GM21528 (cell line): ENCODE measurements around the gene NFATC4.
"Not testable (repeated sequence)": the region's sequence is repeated elsewhere in the genome, so short reads cannot be mapped to it uniquely, and the experiment has no call there.

Source experiments
- ATAC-seq: cut with Tn5 transposase; IDR thresholded peaks from one replicate; pipeline ENCODE4 v1.9.1; 2021; ENCODE audit warnings: mild to moderate bottlenecking, moderate library complexity; ENCODE audit not compliant: unreplicated experiment, low FRiP score

The NFATC4 gene

GRCh38 chr14:24367514-24368211, at the start of gene NFATC4:
TSS of gene NFATC4 (plus strand) at chr14:24368184. CDS start at chr14:24368341, 157 bp downstream.
- peak; percentile 5 for ATAC-seq

DNA sequence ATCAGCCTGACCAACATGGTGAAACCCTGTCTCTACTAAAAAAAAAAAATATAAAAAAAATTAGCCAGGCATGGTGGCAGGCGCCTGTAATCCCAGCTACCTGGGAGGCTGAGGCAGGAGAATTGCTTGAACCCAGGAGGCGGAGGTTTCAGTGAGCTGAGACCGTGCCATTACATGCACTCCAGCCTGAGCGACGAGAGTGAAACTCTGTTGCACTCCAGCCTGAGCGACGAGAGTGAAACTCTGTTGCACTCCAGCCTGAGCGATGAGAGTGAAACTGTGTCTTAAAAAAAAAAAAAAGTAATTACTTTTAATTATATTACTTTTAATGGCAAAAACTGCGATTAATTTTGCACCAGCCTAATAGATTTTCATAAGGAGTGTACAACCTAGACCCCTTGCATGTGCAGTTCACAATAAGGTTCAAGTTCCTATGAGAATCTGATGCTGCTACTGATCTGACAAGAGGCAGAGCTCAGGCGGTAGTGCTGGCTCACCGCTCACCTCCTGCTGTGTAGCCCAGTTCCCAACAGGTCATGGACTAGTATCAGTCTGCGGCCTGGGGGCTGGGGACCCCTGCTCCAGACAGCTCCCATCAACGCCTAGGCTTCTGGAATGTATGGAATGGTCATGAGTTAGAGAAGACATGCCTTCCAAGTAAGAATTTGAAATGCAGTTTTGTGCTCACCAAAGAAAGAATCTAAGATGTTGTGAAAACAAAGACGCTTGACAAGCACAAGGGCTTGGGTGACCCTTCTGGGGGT, 46.6 kb upstream of the NFATC4 start:
- no peak for ATAC-seq

DNA sequence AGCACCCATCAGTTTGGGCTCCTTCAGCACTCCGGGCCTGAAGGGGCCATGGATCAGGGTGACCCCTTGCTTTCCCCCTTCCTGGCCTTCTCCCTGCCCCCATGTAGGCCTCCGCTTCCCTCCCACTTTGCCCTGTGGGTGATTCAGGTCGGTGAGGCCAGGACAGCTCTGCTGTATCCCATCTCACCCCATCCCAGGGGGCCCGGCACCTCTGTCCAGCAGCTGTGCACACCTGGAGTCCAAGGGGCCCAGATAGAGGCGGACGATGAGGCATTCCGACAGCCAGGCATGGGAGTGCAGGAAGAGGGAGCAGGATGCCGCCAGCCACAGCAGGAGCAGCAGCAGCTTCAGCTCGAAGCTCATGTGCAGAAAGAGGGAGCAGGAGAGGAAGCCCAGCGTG, 45.3 kb upstream of the NFATC4 start:
- ATAC-seq = no peak

GRCh38 chr14:24323341-24323740, 44.6 kb upstream of the NFATC4 start:
- no peak for ATAC-seq

- ATAC-seq = no peak
Measured at GRCh38 chr14:24324024-24324423, 44.0 kb upstream of the NFATC4 start.

GRCh38 chr14:24325041-24325530, 42.9 kb upstream of the NFATC4 start:
- no peak for ATAC-seq

- ATAC-seq = no peak
Measured at GRCh38 chr14:24325963-24326362, 42.0 kb upstream of the NFATC4 start.

DNA sequence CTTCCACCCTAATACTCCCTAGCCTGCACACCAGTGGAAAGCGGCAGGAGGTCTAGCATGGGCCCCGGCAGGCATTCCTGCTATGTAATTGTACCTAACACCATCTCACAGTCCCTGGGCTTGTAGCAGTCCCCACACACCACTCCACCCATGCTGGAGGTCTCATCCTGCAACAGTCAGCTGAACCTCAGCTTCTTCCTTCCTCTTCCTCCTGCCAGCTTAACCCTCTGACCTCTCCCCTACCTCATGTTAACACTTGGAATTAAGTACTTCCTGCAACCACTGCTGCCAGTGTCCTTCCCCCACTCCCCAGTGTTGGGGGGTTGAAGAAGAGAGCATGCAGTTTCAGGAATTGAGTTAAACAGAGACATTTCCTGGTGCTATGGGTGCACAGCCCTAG, 40.7 kb upstream of the NFATC4 start:
- no peak for ATAC-seq

- ATAC-seq = not testable (repeated sequence)
Measured at GRCh38 chr14:24327914-24328313, 40.1 kb upstream of the NFATC4 start.

DNA sequence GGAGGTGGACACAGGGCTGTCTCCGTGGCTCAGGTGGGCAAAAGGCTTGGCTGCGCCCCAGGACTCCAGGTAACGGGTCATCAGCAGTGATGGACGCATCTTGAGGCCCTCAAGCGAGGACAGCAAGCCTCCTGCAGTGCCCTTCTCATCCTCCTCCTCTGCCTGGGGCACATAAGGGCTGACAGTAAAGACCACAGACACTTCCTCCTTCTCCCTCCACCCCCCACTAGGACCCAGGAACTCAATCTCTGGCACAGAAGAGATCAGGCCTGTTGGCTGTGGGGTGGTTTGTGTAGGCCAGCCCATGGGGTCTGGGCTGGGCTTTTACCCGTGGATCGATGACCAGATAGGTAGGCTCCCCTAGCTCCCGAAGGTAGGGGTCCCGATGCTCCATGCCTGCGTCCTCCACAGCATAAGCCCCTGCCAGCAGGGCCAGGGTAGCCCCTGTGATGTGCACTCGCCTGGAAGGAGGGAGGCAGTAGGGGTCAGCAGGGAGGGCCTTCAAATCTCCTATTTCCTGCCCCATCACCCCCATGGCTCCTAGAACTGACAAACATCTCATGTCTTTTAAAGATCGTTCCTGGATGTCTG, 38.8 kb upstream of the NFATC4 start:
- ATAC-seq = no peak

DNA sequence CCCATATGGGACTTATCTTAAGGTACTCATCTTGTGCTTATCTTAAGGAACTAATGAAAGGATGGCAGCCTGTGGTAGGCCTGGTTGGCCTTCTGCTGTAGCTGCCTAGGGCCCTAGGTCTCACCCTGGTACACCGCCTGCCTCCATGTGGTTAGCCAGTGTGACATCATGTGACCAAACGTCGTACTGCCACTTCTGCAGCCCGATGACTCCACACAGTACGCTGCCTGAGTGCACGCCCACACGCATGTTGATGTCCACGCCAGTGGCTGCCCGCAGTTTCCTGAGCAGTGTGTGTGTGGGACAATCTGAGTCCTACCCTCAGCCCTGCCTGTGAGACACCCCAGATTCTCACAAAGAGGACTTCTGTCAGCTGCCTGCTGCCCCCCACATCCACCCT, 38.2 kb upstream of the NFATC4 start:
- ATAC-seq = no peak

GRCh38 chr14:24330973-24331674, 36.9 kb upstream of the NFATC4 start:
- ATAC-seq = no peak

DNA sequence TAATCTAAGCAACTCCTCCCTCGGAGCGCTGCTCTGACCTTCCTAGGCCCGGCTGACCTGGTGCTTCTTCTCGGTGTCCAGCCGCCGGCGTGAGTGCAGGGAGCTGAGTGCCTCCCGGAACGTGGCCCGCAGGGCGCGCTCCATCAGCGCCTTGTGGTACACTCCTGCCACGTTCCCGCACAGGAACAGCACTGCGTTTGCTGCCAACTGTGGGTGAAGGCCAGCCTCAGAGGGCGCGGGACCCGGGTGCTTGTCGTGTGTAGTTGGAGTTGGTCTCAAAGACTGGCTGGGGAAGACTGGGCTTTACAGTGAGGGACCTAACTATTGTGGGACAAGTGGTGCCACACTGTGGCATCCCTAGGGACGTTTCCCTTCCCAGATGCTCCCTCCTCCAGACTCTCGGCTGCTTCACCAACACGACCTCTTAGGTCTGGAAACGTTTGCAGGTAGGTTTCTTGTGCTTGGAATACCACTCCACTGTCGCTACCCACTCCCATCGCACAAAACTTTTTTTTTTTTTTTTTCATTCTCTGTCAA, 36.2 kb upstream of the NFATC4 start:
- ATAC-seq = no peak

GRCh38 chr14:24332268-24332993, 35.6 kb upstream of the NFATC4 start:
- ATAC-seq = peak; percentile 69

DNA sequence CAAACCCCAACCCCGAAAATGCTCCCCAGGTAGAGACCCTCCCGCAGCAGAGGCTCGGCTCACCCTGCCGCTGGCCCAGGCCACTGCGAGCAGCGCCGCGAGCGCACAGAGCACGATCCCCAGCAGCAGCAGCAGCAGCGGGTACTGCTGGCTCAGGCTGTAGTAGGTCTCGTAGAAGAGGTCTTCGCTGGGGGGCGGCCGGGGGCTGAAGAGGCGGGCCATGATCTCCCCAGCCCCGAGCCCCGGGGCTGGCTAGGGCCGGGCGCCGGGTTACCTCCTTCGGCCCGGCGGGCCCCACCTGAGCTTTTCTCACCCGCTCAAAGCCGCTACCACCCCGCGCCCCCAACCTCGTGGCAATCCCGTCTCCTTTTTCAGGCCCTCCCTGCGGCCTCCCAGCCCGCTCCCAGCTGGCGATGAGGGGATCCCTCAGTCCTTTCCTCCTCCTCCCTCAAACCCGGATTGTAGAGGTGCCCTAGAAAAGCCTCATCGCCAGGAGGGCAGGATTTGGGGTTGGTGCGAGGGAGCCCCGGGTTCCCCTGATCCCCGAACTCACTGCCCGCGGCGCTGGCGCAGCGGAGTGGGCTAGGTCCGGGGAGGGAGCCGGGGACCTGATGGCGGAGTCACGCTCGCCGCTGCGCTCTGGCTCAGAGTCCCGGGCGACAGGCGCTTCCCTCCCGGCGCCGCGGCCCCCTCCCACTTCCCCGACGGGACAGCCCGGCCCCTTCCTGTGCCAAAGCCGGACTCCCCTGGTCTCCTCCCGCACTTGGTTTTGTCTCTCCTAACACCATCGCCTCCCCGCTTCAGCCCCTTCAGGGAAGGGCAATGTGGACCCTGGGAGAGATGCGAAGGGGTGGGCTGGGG, 33.3 kb upstream of the NFATC4 start, which contains the start of gene ADCY4:
Gene ADCY4, minus strand, starts transcription at position 641 of the 861 bp plus-strand sequence. Its CDS starts 419 bp downstream, at position 222.
- ATAC-seq = no peak

- no peak for ATAC-seq
Measured at GRCh38 chr14:24335461-24336171, 32.4 kb upstream of the NFATC4 start.

DNA sequence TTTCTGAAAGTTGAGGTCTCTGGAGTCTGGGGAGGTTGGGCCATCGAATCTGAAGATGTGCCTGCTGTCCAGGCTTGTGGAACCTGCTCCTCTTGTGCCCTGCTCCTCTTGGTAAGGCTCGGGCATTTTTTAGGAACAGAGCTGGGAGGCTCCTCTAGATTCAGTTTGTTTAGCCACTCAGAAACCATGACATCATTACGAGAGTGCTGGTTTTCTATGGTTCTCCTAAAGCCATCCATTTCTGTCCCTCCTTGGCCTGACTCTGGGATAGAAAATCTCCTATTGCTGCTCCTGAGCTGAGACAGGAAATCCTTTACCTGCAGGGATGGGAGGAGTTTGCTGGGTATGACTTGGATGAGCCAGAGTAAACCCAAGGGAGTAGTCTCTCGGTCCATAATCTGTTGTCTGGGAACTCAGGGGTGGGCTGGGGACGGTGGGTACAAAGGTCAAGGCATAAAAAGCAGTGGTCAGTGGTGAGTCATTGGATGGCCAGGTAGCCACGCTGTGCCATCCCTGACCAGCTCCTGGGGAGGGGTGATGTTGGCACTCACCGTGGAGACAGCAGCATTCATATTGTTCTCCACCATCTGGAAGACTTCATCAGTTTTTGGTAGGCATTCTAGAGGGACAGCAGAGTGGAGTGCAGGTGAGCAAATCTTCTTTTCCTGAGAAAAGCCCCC, 30.7 kb upstream of the NFATC4 start:
- no peak for ATAC-seq

DNA sequence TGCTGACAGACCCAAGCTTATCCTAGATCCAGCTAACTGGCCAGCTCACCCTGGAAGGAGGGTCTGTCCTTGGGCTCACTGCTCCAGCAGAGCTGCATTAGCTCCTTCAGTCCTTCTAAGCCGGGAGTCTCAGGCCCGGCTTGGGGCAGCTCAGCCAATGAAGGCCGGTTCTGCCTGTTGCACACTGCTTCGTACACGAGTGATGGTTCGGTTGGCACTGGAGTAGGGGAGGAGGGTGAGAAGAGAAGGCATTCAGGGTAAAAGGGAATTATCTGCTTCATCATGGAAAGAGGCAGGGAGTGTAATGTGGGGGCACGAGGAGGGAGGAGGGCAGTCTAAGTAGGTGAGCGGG, 30.2 kb upstream of the NFATC4 start:
- no peak for ATAC-seq
